HG03159 (cell line): Measurements from ENCODE around the gene ACBD4.

Experiments used
- ATAC-seq: cut with Tn5 transposase; IDR thresholded peaks from one replicate; pipeline ENCODE4 v1.9.1; 2021; ENCODE audit warnings: mild to moderate bottlenecking, moderate library complexity; ENCODE audit not compliant: unreplicated experiment

The ACBD4 gene

GRCh38 chr17:45132572-45133463, 2.7 kb upstream of the ACBD4 start:
- ATAC-seq: no peak

- ATAC-seq: no peak
These were observed 698 bp downstream of the ACBD4 start for GRCh38 chr17:45135978-45136791.

GRCh38 chr17:45136846-45137560, 1.5 kb downstream of the ACBD4 start:
- ATAC-seq: no peak

GRCh38 chr17:45137561-45138305, 2.2 kb downstream of the ACBD4 start:
- ATAC-seq: no peak

- ATAC-seq: no peak
These were observed 3.5 kb downstream of the ACBD4 start for GRCh38 chr17:45138911-45139532.

GRCh38 chr17:45139533-45139920, 4.0 kb downstream of the ACBD4 start:
- no peak for ATAC-seq

GRCh38 chr17:45143094-45143670, 7.7 kb downstream of the ACBD4 start:
- ATAC-seq: no peak

GRCh38 chr17:45143767-45144198, 8.3 kb downstream of the ACBD4 start:
- ATAC-seq: no peak

- no peak for ATAC-seq
These were observed 8.9 kb downstream of the ACBD4 start for GRCh38 chr17:45144199-45145034.

GRCh38 chr17:45145035-45145389, 9.5 kb downstream of the ACBD4 start:
- ATAC-seq: no peak

- no peak for ATAC-seq
These were observed 10.7 kb downstream of the ACBD4 start for GRCh38 chr17:45146166-45146565.

- no peak for ATAC-seq
These were observed 11.1 kb downstream of the ACBD4 start for GRCh38 chr17:45146592-45146889.

GRCh38 chr17:45146890-45147580, 11.5 kb downstream of the ACBD4 start:
- no peak for ATAC-seq

GRCh38 chr17:45147581-45148182, 12.2 kb downstream of the ACBD4 start:
- no peak for ATAC-seq

GRCh38 chr17:45148183-45149036, 12.9 kb downstream of the ACBD4 start, which contains the start of gene HEXIM1:
Gene HEXIM1, plus strand, starts transcription at chr17:45148475. Its CDS starts 716 bp downstream, at chr17:45149191.
- peak; percentile 63 for ATAC-seq

GRCh38 chr17:45149037-45149668, 13.7 kb downstream of the ACBD4 start:
- ATAC-seq: no peak
